Stimulated activated CD8-positive, alpha-beta memory T cell treated with anti-CD3 and anti-CD28 coated beads, Interleukin-2, amount 100 ng/mL, for 48 hours (primary cell): ENCODE data around the gene PDIA5.

Experiments
- DNase-seq, 2 donors: peaks; one replicate each; pipeline ENCODE4 v3.0.0-alpha.2; 2020; ENCODE audit warnings: low read depth in 2 of 2

The PDIA5 gene

GRCh38 chr3:123113889-123114450, 47.1 kb downstream of the PDIA5 start:
- DNase-seq, result no peak

GRCh38 chr3:123116116-123116515, 49.3 kb downstream of the PDIA5 start:
- DNase-seq, result no peak

GRCh38 chr3:123119388-123119787, 52.6 kb downstream of the PDIA5 start:
- DNase-seq, result no peak

GRCh38 chr3:123119802-123120201, 53.0 kb downstream of the PDIA5 start:
- DNase-seq, result no peak

- DNase-seq, result no peak
Measured at GRCh38 chr3:123120573-123120972, 53.7 kb downstream of the PDIA5 start.

- DNase-seq, result no peak
Measured at GRCh38 chr3:123122057-123122456, 55.2 kb downstream of the PDIA5 start.

GRCh38 chr3:123122525-123123315, 55.9 kb downstream of the PDIA5 start:
- DNase-seq, result no peak

- DNase-seq, result no peak
Measured at GRCh38 chr3:123123716-123124616, 57.1 kb downstream of the PDIA5 start.

- DNase-seq, result no peak
Measured at GRCh38 chr3:123124971-123125370, 58.1 kb downstream of the PDIA5 start.

- no peak for DNase-seq
Measured at GRCh38 chr3:123126031-123126430, 59.2 kb downstream of the PDIA5 start.

- no peak for DNase-seq
Measured at GRCh38 chr3:123126653-123127052, 59.8 kb downstream of the PDIA5 start.

GRCh38 chr3:123129092-123129491, 62.3 kb downstream of the PDIA5 start:
- DNase-seq, result no peak

GRCh38 chr3:123129532-123129931, 62.7 kb downstream of the PDIA5 start:
- no peak for DNase-seq

GRCh38 chr3:123130079-123130750, 63.4 kb downstream of the PDIA5 start:
- no peak for DNase-seq

- no peak for DNase-seq
Measured at GRCh38 chr3:123134671-123135070, 67.8 kb downstream of the PDIA5 start.

- DNase-seq, result no peak
Measured at GRCh38 chr3:123137001-123137400, 70.2 kb downstream of the PDIA5 start.

- no peak for DNase-seq
Measured at GRCh38 chr3:123138839-123139444, 72.1 kb downstream of the PDIA5 start.

GRCh38 chr3:123139522-123139921, 72.7 kb downstream of the PDIA5 start:
- DNase-seq, result no peak

GRCh38 chr3:123140550-123140949, 73.7 kb downstream of the PDIA5 start:
- no peak for DNase-seq

GRCh38 chr3:123141276-123141675, 74.5 kb downstream of the PDIA5 start:
- no peak for DNase-seq

GRCh38 chr3:123143669-123144411, 77.0 kb downstream of the PDIA5 start:
- DNase-seq, result no peak
